Rectal smooth muscle tissue (tissue), 1 donor: ENCODE measurements around the gene CPED1.

Experiments
- H3K27ac ChIP-seq: one replicate; pipeline ENCODE4 v1.7.0; 2013; ENCODE audit warnings: low read depth, low read length, inconsistent platforms
- H3K27me3 ChIP-seq: one replicate; pipeline ENCODE4 v1.7.0; 2013; ENCODE audit warnings: low read length; ENCODE audit not compliant: control insufficient read depth, insufficient read depth
- H3K36me3 ChIP-seq: one replicate; pipeline ENCODE4 v1.7.0; 2013; ENCODE audit warnings: low read length; ENCODE audit not compliant: control insufficient read depth, insufficient read depth
- H3K4me1 ChIP-seq: one replicate; pipeline ENCODE4 v1.7.0; 2013; ENCODE audit warnings: low read length; ENCODE audit not compliant: control insufficient read depth, insufficient read depth
- H3K4me3 ChIP-seq: one replicate; pipeline ENCODE4 v1.7.0; 2013; ENCODE audit warnings: low read length
- H3K9ac ChIP-seq: one replicate; pipeline ENCODE4 v1.7.0; 2013; ENCODE audit warnings: low read length

The CPED1 gene

DNA sequence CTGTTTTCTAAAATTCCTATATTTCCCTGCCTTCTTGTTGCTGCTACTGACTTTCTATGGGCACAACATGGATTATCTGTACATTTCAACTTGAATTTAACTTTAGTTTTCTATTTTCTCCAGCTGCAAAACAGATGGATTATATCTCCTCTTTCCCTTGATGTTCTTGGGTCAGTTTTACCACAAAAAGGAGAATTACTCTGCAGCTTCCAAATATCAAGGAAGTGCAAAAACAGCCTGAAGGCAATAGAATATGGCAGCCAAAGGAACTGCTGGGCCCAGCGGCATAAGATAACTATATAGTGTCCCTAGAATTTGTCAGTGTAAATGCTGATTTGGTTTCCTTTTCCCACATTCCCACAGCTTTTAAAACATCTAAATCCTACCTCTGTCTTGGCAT is 29.1 kb downstream of the CPED1 start:
- Histone ChIP-seq H3K36me3 (no peaks in the 10 kb centered on the region), H3K4me1 (peaks cover 38% of the 10 kb centered on the region), H3K4me3 (no peak overlapping the region), H3K9ac (no peak overlapping the region), H3K27ac (peak overlapping the region; percentile 75), H3K27me3 (no peaks in the 10 kb centered on the region)

DNA sequence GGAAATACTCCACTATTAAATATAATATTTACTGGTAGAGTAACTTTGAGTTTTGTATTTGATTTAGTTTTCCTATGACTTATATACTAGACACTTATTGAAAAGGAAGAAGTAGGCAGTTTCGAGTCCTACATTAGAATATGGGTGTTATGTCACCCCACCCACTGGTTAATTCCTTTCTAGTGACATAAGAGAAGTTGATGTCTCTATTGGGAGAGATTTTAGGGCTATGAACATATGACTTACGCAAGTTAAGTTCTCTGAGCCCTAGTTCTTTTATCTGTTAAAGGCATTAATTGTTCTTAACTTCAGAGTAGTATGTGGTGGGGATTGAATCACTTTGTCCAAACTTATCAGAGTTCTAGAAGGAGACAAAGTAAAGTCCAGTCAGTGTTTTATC is 30.5 kb downstream of the CPED1 start:
- Histone ChIP-seq H3K9ac (no peak overlapping the region), H3K4me1 (peaks cover 41% of the 10 kb centered on the region), H3K4me3 (no peak overlapping the region), H3K27ac (peak overlapping the region; percentile 46), H3K27me3 (no peaks in the 10 kb centered on the region), H3K36me3 (no peaks in the 10 kb centered on the region)

DNA sequence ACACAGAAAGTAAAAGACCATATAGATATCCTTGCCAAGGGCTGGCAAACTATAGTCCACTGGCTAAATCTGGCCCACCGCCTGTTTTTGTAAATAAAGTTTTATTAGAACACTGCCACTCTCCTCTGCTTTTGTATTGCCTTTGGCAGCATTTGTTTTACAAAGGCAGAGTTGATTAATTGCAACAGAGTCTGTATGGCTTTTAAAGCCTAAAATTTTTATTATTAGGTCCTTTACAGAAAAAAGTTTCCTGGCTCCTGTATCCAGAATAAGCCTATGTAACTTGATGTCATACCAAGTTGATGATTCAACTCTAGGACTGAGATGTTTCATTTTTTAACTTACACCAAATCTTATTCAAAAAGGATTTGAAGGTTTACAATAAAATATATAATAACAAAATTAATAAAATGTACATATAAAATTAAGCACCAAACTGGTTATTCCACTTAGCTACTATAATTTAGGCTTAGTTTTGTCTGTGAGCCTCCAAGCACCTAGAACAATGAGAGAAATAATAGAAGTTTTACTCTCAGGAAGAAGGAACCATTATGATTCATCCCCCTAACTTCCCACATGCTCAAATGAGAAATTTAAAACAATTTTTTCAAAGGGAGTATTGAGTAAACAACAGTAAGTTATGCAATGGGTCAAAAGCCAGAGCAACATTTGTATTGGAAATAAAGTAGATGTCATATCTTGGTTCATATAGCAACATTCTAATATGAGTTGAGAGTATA is 31.9 kb downstream of the CPED1 start:
- Histone ChIP-seq H3K4me1 (peaks cover 40% of the 10 kb centered on the region), H3K27me3 (no peaks in the 10 kb centered on the region), H3K4me3 (no peak overlapping the region), H3K27ac (peak overlapping the region; percentile 69), H3K9ac (no peak overlapping the region), H3K36me3 (no peaks in the 10 kb centered on the region)

DNA sequence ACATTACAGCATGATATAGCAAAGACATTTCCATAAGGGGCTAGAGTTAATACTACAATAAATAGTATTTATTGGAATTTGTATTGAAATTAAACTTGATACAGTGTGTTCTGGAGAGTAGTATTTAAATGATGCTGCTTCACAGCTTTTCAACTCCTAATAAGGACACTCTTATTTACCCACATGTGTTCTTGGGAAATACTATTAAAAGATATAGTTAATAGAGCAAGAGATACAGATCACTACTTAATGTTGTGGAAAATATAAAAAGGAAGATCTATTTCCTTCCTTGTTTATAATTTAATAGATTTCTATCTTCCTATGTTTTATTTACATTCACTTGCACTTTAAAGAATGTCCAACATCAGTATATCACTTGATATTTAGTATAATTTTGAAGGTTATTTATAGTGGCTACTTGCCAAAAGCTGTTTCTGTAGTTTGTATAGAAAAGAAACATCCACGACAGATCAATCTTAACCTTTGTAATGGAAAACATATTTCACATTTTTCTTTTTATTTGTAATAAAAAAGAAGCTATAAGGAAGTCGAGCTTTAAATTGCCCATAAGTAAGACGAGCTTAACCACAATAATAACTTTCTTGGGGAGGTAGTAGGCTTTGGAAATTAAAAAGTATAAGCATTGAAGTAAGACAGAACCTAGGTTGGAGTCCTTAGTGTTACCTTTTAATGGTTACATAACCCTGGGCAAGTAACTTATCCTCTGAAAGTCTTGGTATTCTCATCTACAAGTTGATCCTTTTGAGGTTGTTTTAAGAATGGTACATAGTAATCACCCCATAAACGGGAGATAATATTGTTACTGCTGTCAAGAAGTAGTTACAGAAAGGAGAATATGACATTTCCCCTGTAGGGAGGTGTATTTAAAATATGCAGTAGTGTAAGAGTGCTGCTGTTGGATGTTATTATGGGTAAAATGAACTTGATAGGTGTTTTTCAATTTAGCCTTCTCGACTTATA is 32.8 kb downstream of the CPED1 start:
- no peak overlapping the region for H3K4me3 ChIP-seq
- no peaks in the 10 kb centered on the region for H3K27me3 ChIP-seq
- no peak overlapping the region for H3K9ac ChIP-seq
- H3K36me3 ChIP-seq, result no peaks in the 10 kb centered on the region
- H3K4me1 ChIP-seq, result peaks cover 40% of the 10 kb centered on the region
- peak overlapping the region; percentile 69 for H3K27ac ChIP-seq

DNA sequence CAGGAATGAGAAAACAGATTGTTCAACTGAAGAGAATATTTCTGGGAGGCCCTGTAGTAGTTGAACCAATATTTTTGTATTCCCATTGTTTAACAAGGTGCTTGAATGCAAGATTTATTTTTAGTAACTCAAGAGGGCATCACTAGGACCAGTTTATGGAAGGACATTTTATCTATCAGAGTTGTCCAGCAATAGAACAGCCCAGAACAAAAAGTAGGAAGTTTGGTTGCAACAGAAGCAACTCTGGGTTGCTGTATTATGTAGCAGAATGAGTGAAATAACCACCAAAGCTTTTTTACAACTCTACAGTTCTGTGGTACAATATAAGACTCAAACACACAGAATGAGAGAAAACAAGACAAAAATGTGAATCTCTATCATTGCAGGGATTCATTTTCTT is 34.7 kb downstream of the CPED1 start:
- Histone ChIP-seq H3K27me3 (no peaks in the 10 kb centered on the region), H3K27ac (peak overlapping the region; percentile 51), H3K4me3 (no peak overlapping the region), H3K36me3 (no peaks in the 10 kb centered on the region), H3K9ac (no peak overlapping the region), H3K4me1 (peaks cover 33% of the 10 kb centered on the region)

DNA sequence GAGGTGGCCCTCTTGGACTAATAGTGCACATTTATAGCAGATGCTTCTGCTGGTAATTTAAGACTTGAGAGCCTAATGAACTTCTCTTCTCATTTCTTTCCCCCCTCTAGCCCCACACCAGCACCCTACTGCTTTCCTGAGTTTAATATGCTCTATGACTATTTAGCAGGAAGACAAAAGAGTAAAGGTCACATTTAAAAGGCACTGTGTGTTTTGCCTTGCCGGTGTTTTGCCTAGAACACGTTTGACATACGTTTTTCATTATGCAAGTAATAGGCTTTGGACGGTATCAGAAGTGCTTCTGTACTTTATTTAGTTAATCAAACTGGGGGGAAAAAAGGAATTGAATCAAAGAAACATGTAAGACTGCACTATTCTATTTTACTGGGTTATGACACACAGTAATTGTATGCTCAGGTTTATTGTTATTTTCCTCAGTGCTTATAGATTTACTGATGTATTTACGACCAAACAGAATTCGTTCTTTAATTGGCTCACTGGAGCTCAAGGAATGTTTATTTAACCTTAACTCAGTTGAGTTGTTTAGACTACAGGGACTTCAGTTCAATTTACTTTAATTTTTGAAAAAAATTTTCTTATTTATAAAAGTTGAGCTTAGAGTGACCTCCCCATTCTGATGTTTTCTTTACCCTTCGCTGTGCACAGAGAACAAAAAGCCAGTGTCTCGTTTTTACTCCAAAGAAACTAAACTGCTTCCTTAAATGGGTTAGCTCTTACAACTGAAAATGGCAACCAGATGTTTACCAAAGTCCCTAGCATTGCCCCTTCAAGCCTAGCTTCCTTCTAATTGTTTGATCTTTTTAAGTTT is 35.4 kb downstream of the CPED1 start:
- Histone ChIP-seq H3K27ac (peak overlapping the region; percentile 51), H3K36me3 (no peaks in the 10 kb centered on the region), H3K27me3 (no peaks in the 10 kb centered on the region), H3K4me3 (no peak overlapping the region), H3K9ac (no peak overlapping the region), H3K4me1 (peaks cover 38% of the 10 kb centered on the region)

DNA sequence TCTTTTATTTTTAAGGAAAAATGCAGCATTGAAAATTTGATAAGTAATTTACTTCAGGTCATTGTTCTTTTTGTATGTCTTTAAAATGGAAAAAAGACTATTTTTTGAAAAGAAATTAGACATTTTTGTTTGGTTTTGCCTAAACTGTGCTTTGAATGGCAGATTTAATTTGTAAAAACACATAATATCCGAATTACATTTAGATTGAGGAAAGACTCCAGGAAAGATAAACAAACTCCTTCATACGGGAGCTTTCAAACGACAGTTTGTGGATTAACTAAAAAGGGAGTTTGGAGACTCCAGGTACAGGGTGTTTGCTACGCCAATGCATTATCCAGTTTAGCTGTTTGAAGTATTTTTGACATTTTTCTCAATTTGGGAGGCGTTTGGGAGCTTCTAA is 36.1 kb downstream of the CPED1 start:
- Histone ChIP-seq H3K36me3 (no peaks in the 10 kb centered on the region), H3K4me3 (no peak overlapping the region), H3K27ac (peak overlapping the region; percentile 51), H3K9ac (no peak overlapping the region), H3K27me3 (no peaks in the 10 kb centered on the region), H3K4me1 (peaks cover 31% of the 10 kb centered on the region)

DNA sequence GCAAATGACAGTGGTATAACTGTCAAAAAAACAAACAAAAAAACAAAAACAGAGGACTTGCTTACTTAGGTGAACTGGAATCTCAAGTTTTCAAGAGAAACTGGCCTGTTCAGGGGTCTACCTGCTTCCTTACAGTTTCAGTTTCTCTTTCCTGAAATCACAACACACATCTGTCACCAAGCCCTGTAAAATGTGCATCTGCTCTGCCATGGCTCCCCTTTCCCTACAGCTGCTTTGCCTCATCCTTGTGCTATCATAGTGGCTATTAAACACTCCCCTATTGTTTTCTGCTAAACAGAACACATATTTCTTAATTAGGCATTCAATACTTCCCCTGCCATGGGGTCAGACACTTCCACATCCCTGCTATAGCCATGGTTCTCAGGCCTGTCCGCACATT is 37.6 kb downstream of the CPED1 start:
- Histone ChIP-seq H3K27me3 (no peaks in the 10 kb centered on the region), H3K36me3 (no peaks in the 10 kb centered on the region), H3K9ac (no peak overlapping the region), H3K27ac (peak overlapping the region; percentile 15), H3K4me1 (peaks cover 27% of the 10 kb centered on the region), H3K4me3 (no peak overlapping the region)

DNA sequence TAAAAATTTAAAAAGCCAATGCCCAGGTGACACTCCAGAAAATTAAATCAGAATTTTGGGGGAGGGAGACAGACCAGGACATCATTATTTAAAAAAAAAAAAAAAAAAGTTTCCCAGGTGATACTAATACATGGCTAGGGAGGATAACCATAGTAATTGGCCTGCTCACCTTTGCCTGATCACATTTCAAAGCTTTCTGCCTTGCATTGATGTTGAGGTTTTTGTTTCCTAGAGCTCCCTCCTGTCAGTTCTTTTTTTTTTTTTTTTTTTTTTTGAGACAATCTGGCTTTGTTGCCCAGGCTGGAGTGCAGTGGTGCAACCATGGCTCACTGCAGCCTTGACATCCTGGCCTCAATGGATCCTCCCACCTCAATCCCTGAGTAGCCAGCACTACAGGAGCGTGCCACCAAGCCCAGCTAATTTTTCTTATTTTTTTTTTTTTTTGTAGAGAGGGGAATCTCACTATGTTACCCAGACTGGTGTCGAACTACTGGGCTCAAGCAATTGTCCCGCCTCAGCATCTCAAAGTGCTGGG is 38.1 kb downstream of the CPED1 start:
- Histone ChIP-seq H3K4me1 (peaks cover 23% of the 10 kb centered on the region), H3K36me3 (no peaks in the 10 kb centered on the region), H3K27me3 (no peaks in the 10 kb centered on the region), H3K4me3 (no peak overlapping the region), H3K27ac (no peak overlapping the region), H3K9ac (no peak overlapping the region)

DNA sequence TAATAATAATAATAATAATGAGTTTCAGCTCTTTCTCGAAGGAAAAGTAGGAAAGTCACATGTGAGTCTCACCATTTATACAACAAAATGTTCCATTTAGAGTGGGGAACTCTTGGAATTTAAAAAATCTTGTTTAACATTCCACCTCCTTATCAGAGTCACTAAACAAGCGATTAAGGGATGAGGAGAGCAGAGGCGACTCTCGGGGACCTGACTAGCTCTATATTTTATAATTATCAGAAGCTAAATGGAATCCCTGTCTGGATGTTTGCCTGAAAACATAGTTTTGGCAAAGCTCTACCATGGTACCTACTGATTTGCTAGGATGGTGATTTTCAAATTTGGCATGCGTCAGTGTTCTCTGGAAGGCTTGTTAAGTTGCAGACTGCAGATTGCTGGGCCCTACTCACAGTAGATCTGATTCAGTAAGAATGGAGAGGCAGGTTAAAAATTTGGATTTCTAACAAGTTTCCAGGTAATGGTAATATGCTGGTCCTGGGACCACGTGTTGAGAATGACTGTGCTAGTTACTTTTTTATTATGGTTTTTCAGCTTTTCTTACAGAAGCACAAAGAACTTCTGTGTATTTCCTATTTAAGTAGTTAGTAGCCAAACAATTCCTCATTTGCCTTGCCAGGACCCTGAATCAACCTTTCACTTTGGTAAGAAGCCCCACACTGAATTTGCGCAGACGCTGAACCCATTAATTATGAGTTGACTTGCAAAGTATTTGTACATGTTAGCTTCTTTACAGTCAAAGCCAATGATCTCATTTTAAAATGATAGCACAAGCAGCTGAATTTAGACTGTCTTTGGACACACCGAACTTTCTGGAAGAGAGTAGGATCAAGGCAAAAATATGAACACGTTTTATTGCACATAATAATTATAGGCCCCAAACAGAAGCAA is 39.5 kb downstream of the CPED1 start:
- Histone ChIP-seq H3K4me3 (no peak overlapping the region), H3K27ac (peak overlapping the region; percentile 65)

DNA sequence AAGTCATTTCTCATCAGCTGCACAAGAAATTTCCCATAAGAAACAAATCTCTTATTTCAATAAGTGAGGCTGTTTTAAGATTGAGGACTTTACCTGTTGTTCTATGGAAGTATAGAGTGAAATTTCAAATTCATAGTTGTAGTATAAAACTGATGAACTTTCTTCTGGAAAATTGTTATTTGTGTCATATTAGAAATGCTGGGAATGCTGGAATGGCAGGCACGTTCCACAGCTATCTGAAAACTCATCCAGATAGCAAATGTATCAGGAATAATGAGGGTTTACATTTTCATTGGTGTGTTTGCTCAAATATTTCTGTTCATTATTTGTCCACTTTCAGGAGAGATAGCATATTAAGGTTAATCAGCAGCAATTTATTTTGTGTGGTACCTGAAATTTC is 40.8 kb downstream of the CPED1 start:
- H3K4me3 ChIP-seq, result no peak overlapping the region
- H3K27ac ChIP-seq, result no peak overlapping the region
- H3K36me3 ChIP-seq, result no peaks in the 10 kb centered on the region
- no peaks in the 10 kb centered on the region for H3K27me3 ChIP-seq
- H3K4me1 ChIP-seq, result peaks cover 16% of the 10 kb centered on the region
- H3K9ac ChIP-seq, result no peak overlapping the region

More for the DNA sequence above, 39.5 kb downstream of the CPED1 start:
- Histone ChIP-seq H3K27me3 (no peaks in the 10 kb centered on the region), H3K4me1 (peaks cover 22% of the 10 kb centered on the region), H3K9ac (no peak overlapping the region), H3K36me3 (no peaks in the 10 kb centered on the region)
